ENCODE results near the gene MAP1LC3B.

The MAP1LC3B gene

DNA sequence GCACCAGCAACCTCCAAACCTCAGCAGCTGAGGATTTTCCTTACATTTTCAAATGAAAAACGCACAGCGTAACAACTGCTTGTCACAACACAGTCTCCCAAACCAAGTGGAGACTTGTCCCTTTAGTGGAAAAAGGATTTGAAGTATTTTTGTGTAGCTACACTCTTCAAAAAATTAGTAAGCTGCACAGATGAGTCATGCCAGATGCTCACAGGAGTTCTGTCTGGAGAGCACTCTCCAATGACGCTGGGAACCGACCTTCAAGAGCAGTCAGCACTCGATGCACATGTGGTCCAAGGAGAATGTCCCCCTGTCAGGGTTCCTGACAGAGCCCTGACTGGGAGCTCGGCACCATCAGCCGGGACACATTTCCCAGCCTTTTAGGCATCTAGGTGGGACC lies 39.8 kb downstream of the MAP1LC3B start:
- DNase-seq (ENCODE audit: low read depth in 2 of 2) = peak; percentile 44

DNA sequence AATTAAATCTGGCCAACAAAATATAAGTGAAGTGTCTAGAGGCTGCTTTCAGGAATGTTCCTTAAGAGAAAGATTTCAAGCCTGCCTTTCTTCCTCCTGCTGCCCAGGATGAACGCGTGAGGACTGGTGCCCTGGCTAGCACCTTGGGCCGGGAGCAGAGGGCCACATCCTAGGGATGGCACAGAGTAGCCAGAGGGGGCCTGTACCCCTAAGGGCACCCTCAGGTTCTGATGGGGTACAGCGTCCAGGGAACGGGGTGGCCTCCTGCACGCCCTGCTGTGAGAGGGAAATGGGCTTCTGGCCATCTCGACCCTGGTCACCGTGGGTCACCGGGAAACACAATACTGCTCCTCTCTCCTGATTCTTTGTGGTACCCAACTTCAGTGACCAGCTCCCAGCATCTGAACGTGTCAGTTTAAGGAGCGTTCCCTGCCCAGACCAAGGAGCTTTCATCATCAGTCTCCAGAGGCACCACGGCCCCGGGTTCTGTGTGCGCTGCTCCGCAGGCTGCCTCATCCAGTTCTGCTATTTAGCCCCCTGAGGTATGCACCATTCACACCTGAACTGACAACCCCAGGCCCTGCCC lies 40.3 kb downstream of the MAP1LC3B start:
- no peak for DNase-seq (ENCODE audit: low read depth in 2 of 2)

DNA sequence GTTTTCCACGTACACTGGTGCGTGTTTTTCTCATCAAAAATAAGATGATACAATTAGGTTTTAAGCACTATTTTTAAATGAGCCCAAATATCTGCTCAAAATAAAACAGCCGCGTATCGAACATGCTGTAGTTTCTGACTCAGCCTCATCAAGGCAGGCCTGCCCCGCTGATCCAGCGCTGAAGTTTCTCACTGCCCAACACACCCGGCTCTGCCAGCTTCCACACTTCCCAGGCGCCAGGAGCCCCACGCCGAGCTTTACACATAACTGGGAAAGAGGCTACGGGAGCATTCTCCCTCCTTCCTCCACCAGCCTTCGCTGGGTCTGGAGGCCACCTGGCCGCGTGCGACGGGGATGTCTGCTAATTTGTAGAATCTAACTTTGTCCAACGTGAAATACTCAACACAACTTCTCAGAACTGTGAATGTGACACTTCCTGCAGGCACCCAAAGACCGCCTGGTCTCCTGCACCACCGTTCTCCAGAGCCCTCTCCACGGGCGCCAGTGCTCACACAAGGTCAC lies 42.1 kb downstream of the MAP1LC3B start:
- no peak for DNase-seq (ENCODE audit: low read depth in 2 of 2)

DNA sequence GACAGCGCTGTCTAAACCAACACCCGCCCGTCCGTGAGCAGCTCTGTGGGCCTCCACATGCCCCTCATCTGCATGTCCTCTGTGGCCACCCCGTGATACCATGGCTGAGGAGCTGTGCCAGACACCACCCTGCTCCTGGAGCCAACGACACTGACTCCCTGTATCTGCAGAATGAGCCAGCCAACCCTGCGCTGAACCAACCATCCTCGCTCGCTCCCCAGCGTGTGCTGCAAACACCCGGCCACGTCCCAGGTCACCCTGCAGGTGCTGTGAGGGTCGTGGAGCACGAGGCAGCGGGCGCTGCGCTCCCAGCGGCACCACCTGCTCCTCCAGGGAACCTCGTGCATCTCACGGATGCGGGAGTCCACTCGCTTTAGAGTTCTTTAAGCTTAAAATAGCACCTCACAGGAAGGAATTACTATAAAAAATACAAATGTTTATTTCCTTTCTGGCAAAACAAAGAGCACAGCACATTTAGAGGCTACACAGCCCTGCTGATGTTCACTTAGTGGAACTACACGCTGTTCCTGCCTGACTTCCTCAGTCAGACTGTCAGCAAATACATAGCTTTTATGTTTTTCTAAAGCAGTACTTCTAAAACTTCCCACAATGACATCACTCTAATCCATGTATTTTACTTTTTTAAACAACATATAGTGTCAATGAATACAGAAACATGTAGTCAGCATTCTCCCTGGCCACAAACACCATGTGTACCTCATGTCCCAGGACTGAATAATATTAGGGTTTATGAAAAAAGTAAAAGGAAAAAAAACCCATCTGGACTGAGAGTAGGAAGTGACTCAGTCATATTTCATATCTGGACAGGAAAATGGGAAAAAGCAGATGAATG lies 43.5 kb downstream of the MAP1LC3B start:
- peak; percentile 79 to 80 for DNase-seq (ENCODE audit: low read depth in 2 of 2)

DNA sequence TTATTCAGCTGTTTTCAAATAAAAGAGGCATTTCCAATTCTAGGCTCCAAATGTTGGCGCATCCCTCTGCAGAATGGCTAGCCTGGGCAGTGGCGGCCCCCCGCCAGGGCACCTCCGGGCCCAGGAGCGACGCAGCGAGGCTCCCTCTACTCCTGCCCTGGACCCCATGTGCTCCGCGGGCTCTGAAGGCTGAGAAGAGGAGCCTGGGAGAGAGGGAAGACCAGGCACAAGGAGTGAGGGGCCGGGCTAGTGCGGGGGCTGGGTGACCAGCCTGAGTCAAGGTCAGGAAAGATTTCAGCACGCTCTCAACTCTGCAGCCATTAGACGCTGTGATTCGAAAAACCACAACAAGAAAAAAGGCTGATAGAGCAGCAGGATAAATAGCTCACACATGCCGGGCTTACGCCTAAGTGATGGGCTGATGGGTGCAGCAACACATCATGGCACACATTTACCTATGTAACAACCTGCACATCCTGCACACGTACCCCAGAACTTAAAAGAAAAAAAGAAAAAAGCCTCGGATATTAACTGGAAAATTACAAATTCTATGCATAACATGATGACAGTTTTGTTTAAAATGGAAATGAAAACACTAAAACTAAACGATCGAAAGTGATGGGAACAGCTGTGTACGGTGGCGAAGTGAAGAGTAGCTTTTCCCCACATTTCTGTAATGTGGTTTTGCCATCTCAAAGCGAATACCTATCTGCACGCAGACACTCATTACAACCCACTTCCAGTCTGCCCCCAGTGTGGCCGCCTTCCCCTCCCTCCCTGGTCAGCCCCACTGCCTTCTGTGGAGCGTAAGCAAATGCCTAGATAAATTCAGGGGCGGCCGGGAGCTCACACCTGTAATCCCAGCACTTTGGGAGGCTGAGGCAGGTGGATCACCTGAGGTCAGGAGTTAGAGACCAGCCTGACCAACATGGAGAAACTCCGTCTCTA lies 44.4 kb downstream of the MAP1LC3B start:
- no peak for DNase-seq (ENCODE audit: low read depth in 2 of 2)

DNA sequence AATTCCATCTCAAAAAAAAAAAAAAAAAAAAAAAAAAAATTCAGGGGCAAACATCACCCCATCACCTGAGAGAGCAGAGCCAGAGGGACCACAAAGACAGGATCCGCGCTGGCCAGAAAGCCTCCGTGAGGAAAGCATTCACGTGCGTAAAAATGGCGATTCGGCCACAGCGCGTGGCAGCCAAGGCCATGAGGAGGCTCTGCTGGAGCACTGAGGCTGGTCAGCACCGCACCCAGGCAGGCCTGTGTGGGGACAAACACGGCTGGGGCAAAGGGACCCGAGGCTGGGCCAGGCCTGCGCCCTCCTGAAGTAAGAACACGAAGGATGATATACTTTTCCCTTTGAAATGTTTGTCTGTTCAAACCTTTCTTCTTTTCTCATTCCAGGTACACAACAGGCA lies 45.2 kb downstream of the MAP1LC3B start:
- no peak for DNase-seq (ENCODE audit: low read depth in 2 of 2)

DNA sequence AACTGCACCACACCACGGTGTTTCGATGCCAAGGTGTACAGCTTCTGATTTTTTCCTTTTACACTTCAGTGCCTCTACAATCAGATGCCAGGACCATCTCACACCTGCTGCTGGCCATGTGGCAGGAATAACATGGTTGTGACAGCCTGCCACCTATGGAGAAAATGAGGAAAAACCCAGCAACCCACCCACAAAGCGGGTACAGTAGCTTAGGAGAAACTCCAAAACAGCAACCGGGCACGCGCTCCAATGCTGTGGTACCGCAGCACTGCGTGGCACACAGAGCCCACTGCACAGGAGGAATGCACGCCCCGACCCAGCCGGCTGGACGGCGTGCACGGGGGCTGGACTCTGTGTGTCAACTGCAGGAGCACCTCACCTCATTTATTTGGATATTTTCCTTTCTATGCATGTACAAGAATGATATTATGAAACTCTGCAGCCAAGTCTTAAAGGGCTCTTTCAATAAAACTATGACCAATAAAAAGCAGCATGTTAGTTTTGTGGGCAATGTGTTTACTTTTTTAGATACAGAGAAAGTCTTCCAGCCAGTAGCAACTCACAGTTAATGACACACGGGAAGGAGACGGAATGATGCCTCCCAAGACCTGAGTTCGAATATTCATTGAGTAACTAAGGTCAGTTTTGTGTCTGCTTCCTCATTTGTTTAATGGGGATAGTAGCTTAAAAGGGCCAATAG lies 45.9 kb downstream of the MAP1LC3B start:
- DNase-seq (ENCODE audit: low read depth in 2 of 2) = no peak

DNA sequence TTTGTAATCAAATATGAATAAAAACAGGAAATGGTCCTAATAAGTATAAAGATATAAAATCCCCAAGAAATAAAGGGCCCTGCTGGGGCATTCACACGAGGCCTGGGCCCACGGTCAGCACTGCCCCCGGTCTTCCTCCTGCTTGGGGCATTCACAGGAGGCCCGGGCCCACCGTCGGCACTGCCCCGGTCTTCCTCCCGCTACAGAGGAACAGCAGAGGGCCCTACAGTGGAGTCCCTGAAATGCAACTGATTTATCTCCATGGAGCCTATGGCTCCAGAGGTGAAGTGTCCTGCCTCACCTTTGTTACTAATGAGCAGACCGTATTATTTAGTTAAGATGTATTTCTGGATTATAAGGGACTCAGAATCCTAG lies 46.5 kb downstream of the MAP1LC3B start:
- no peak for DNase-seq (ENCODE audit: low read depth in 2 of 2)

DNA sequence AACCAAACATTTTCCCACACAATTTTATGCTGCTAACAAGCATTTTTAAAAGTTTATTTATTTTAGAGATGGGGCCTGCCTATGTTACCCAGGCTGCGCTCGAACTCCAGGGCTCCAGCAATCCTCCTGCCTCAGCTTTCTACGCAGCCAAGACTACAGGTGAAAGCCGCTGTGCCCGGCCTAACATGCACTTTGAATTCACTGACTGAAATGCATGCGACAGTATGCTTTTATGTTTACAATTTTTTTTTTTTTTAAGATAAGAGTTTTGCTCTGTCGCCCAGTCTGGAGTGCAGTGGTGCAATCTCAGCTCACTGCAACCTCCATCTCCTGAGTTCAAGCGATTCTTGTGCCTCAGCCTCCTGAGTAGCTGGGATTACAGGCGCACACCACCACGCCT lies 47.8 kb downstream of the MAP1LC3B start:
- DNase-seq (ENCODE audit: low read depth in 2 of 2) = no peak

DNA sequence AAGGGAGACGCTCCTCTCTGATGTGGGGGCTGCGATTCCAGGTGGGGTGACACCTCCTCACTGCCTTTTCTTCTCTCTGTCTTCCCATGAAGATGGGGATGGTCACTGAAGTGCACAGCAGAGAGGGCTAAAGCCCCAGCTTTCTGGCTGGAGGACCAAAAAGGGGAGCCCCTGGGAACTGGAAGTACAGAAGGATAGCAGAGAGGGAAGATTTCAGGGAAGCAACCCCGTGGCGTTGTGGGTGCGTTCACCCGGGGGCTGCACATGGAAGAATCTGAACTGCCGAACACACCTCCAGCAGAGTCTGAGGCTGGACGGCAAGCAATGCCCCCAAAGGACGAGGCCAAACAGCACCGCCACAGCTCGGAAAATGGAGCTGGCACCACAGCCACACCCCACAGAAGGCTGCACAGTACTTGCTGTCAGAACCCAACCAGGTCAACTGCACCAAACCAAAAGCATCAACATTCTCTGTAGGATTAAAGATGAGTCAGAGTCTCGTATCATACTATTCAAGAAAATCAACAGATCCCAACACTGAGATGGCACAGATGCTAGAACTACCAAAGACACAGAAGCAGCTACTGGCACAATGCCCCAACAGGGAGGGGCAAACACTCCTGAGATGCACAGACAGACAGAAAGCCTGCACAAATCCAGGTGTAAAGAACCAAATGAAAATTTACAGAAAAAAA lies 49.9 kb downstream of the MAP1LC3B start:
- no peak for DNase-seq (ENCODE audit: low read depth in 2 of 2)

DNA sequence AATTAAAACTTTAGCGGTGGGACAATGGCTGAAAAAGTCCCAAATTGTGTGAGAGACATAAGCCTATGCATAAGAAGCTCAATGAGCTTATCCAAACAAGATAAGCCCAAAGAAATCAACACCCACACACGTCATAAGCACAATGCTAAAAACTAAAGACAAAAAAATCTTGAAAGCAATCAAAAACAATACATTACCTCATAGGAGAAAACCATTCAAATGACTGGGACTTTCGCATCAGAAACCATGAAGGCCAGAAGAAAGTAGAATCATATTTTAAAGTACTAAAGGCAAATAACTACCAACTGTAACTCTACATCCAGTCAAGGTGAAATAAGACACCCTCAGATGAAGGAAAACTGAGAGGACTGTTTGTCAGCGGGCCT lies 50.4 kb downstream of the MAP1LC3B start:
- DNase-seq (ENCODE audit: low read depth in 2 of 2) = no peak

DNA sequence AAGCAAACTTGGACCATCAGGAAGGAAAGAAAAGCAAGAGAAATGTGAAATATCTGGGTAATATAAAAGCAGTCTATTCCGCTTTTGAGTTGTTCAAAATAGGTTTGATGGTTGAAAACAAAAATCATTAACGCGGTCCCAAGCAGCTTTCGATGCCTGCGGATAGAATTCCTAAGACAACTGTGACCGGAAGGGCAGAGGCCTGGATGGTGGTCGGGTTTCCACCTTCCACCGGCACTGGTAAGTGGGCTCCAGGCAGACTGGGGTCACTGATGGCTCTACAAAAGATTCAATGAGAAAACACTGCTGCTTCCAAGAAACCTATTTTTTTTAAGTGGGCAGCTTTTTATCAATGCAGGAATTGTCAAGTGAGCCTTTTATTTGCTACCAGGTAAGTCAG lies 50.9 kb downstream of the MAP1LC3B start:
- no peak for DNase-seq (ENCODE audit: low read depth in 2 of 2)

DNA sequence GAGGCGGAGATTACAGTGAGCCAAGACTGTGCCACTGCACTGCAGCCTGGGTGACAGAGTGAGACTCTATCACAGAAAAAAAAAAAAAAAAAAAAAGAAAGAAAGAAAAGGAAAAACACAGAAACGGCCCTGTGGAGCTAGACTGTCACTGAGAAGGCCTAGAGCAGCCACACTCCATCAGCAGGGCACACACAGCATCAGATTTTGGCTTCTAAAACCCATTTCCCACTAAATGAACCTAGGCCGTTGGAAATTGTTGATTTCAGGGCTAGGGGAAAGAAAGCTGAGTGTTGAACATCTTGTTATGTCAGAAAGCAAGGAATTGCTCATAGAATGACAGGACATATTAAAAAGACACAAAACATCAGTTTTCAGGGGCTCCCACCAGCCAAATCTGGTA lies 51.8 kb downstream of the MAP1LC3B start:
- DNase-seq (ENCODE audit: low read depth in 2 of 2) = no peak

DNA sequence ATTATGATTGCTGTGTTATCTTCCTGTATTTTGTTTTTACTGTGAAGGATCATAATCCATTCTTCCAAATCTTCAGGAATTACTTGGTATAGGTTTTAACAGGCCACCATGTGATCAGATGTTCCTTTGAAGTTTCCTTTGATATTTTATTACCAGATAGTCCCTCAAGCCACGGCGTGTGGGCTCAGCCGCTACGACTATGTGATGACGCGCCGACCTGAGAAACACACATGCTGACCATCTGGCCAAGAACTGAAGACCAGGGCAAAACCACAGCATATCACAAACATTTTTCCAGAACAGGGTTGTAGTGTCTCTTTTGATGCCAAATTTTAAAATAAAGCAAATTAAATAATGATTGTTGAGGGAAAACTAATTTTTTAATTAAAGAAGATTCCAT lies 53.4 kb downstream of the MAP1LC3B start:
- peak; percentile 57 to 61 for DNase-seq (ENCODE audit: low read depth in 2 of 2)

DNA sequence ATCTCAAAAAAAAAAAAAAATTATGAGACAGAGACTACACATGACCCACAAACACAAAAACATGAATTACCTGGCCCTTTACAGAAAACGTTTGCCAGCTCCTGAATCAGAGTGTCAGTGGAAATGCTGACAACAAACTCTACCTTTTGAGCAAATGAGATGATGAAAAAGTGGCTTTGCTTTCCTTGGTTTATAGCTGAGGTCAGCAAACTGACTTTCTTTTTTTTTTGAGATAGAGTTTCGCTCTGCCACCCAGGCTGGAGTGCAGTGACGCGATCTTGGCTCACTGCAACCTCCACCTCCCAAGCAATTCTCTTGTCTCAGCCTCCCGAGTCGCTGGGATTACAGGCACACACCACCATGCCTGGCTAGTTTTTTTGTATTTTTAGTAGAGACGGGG lies 54.3 kb downstream of the MAP1LC3B start:
- DNase-seq (ENCODE audit: low read depth in 2 of 2) = no peak

DNA sequence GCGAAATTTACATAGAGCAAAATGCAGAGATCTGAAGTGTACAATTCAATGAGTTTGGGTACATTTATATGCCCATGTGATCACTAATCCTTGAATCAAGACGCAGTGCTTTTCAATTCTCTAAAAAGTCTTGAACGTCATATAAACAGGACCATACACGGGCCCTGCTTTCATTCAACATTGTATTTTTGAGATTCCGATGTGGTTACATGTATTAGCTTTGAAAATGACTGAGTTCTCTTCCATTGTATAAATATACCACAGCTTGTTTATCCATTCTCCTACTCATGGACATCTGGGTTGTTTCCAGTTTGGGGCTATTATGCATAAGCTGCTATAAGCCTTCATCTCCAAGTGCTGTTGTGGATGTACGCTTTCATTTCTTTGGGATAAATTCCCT lies 55.2 kb downstream of the MAP1LC3B start:
- peak; percentile 60 for DNase-seq (ENCODE audit: low read depth in 2 of 2)

DNA sequence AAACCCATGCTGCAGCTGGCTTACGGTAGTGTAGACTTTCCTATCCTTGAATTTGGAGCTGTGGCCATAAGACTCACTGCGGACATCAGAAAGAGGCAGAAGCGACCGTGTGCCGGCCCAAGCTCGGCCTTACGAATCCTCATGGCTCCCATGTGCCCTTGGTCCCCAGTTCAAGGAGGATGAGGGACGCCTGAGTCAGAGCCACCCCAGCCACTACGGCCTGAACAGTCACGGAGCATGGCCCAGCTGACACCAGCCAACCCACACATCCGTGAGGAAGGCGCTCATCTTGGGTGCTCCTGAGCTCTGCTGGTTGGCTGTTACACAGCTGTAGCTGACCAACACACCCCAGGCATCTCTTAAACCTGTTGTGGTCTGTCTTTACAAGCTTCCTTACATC lies 56.7 kb downstream of the MAP1LC3B start:
- DNase-seq (ENCODE audit: low read depth in 2 of 2) = no peak

DNA sequence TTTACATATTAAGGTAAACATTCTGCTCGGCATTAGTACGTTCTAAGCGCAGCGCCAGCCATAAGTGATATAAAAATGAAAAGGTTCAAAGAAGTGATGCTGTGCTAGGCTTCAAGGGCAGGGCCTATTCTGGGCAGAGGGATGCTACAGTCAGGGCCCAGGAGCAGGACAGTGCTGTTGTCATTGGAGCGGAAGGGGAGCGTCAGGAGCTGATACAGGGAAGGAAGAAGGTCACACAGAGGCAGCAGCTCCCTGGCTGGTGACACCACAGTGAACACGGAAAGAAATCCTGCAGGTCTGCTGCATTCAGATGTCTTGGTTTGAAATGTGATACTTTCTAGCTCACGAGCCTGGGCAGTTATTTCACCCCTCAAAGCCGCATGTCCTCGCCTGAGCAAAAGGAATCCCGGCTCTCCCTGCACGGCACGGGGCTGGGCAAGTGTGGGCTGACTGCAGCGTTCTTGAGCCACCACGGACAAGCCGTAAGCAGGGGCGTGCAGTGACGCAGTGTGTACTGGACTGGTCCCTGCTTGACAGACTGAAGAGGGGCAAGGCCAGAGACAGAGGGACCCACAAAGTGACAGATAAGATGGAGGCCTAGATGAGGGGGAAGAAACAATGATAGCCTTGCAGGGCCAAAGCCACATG lies 59.6 kb downstream of the MAP1LC3B start:
- no peak for DNase-seq (ENCODE audit: low read depth in 2 of 2)

DNA sequence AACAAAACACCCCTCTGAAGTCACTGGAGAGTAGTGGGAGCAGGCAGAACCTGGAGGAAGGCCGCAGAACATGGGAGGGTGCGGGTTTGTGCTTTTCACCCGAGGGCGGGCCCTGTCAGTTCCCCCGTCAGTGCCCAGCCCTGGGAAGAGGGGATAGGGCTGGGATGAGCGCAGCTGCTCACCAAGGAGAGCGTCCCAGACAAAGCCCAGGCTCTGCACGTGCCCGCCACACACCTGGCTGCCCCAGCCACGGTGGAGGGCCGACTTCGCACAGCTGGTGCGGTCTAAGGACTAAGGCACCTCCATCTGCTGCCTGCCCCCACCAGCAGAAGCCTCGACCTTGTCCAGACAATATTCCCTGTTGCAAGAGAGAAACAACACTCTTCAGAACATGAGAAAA lies 61.2 kb downstream of the MAP1LC3B start:
- DNase-seq (ENCODE audit: low read depth in 2 of 2) = no peak

All from fibroblast of skin of left quadriceps (primary cell).